ENCODE results near the gene C10orf90. TPM values are rescaled to one million over a fixed set of nuclear protein-coding genes. Genes with fewer than 3 reads are reported as not detected.

The C10orf90 gene
- total and polyA plus RNA-seq, 2 experiments from 2014 or later: not detected

- H3K4me3 ChIP-seq: no peak overlapping the region
- no peaks in the 10 kb centered on the region for H3K36me3 ChIP-seq
- no peaks in the 10 kb centered on the region for H3K9me3 ChIP-seq (ENCODE audit: low read depth)
- no peak overlapping the region for H3K27ac ChIP-seq
- H3K4me1 ChIP-seq (ENCODE audit: low read depth): no peaks in the 10 kb centered on the region
- TF ChIP-seq, protein P1, sequence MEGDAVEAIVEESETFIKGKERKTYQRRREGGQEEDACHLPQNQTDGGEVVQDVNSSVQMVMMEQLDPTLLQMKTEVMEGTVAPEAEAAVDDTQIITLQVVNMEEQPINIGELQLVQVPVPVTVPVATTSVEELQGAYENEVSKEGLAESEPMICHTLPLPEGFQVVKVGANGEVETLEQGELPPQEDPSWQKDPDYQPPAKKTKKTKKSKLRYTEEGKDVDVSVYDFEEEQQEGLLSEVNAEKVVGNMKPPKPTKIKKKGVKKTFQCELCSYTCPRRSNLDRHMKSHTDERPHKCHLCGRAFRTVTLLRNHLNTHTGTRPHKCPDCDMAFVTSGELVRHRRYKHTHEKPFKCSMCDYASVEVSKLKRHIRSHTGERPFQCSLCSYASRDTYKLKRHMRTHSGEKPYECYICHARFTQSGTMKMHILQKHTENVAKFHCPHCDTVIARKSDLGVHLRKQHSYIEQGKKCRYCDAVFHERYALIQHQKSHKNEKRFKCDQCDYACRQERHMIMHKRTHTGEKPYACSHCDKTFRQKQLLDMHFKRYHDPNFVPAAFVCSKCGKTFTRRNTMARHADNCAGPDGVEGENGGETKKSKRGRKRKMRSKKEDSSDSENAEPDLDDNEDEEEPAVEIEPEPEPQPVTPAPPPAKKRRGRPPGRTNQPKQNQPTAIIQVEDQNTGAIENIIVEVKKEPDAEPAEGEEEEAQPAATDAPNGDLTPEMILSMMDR (IDR thresholded peaks at IDR 0.05; ENCODE audit: low read depth, low read length): no peak
- DNase-seq (ENCODE audit: low read depth in 1 of 2, low spot score in 1 of 2): peak in 1 of 2 donors; percentile 6
- H3K27me3 ChIP-seq: no peaks in the 10 kb centered on the region
Measured at GRCh38 chr10:126502441-126502840, 168.1 kb downstream of the C10orf90 start.

- TF ChIP-seq, protein P1 (IDR thresholded peaks at IDR 0.05; ENCODE audit: low read depth, low read length): no peak
- no peak for DNase-seq (ENCODE audit: low read depth in 1 of 2, low spot score in 1 of 2)
- Histone ChIP-seq H3K27ac (no peak overlapping the region), H3K36me3 (no peaks in the 10 kb centered on the region), H3K4me1 (ENCODE audit: low read depth) (no peaks in the 10 kb centered on the region), H3K9me3 (ENCODE audit: low read depth) (no peaks in the 10 kb centered on the region), H3K27me3 (no peaks in the 10 kb centered on the region), H3K4me3 (no peak overlapping the region)
Measured at GRCh38 chr10:126501828-126502227, 168.7 kb downstream of the C10orf90 start.

- Histone ChIP-seq H3K36me3 (no peaks in the 10 kb centered on the region), H3K4me3 (no peak overlapping the region), H3K27me3 (no peaks in the 10 kb centered on the region), H3K9me3 (ENCODE audit: low read depth) (no peaks in the 10 kb centered on the region), H3K4me1 (ENCODE audit: low read depth) (no peaks in the 10 kb centered on the region), H3K27ac (no peak overlapping the region)
- TF ChIP-seq, protein P1 (IDR thresholded peaks at IDR 0.05; ENCODE audit: low read depth, low read length): no peak
- peak in 1 of 2 donors; percentile 27 for DNase-seq (ENCODE audit: low read depth in 1 of 2, low spot score in 1 of 2)
Measured at GRCh38 chr10:126500866-126501265, 169.6 kb downstream of the C10orf90 start.

DNA sequence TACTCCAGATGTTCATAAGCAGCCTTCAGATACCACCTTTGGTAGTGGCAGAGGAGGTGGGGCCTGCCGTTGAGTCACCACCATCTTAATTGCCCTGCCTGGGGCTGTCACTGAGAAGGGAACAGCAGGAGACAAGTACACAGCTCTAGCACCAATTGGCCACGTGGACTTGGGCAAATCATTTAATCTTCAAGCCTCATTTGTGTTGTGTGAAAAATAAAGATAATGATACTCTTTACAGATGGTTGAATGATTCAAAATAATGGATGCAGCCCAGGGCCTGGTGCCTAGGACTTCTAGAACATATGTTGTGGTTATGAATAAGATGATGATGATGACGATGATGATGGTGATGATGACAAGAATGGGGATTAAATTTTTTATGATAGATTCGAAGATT lies 170.3 kb downstream of the C10orf90 start:
- no peaks in the 10 kb centered on the region for H3K27me3 ChIP-seq
- no peak overlapping the region for H3K27ac ChIP-seq
- TF ChIP-seq, protein P1 (IDR thresholded peaks at IDR 0.05; ENCODE audit: low read depth, low read length): no peak
- no peaks in the 10 kb centered on the region for H3K9me3 ChIP-seq (ENCODE audit: low read depth)
- H3K36me3 ChIP-seq: no peaks in the 10 kb centered on the region
- no peak for DNase-seq (ENCODE audit: low read depth in 1 of 2, low spot score in 1 of 2)
- no peaks in the 10 kb centered on the region for H3K4me1 ChIP-seq (ENCODE audit: low read depth)
- no peak overlapping the region for H3K4me3 ChIP-seq

GRCh38 chr10:126499744-126500143 lies 170.7 kb downstream of the C10orf90 start:
- Histone ChIP-seq H3K27me3 (no peaks in the 10 kb centered on the region), H3K4me1 (ENCODE audit: low read depth) (no peaks in the 10 kb centered on the region), H3K4me3 (no peak overlapping the region), H3K9me3 (ENCODE audit: low read depth) (no peaks in the 10 kb centered on the region), H3K27ac (no peak overlapping the region), H3K36me3 (no peaks in the 10 kb centered on the region)
- TF ChIP-seq, protein P1 (IDR thresholded peaks at IDR 0.05; ENCODE audit: low read depth, low read length): no peak
- no peak for DNase-seq (ENCODE audit: low read depth in 1 of 2, low spot score in 1 of 2)

GRCh38 chr10:126497672-126498071 lies 172.8 kb downstream of the C10orf90 start:
- DNase-seq (ENCODE audit: low read depth in 1 of 2, low spot score in 1 of 2): no peak
- Histone ChIP-seq H3K27me3 (no peaks in the 10 kb centered on the region), H3K9me3 (ENCODE audit: low read depth) (no peaks in the 10 kb centered on the region), H3K4me3 (no peak overlapping the region), H3K4me1 (ENCODE audit: low read depth) (no peaks in the 10 kb centered on the region), H3K36me3 (no peaks in the 10 kb centered on the region), H3K27ac (no peak overlapping the region)
- TF ChIP-seq, protein P1 (IDR thresholded peaks at IDR 0.05; ENCODE audit: low read depth, low read length): no peak

Measured in cardiac muscle cell (in vitro differentiated cells and primary cell).